ENCODE results near the gene ASCC2. TPM values are rescaled to one million over a fixed set of nuclear protein-coding genes. Genes with fewer than 3 reads are reported as not detected.
"Not testable (repeated sequence)": the region's sequence is repeated elsewhere in the genome, so short reads cannot be mapped to it uniquely, and the experiment has no call there.

ASCC2 gene
- polyA plus RNA-seq, 12 donors, result 25.9 to 61.9 (median 32.4) TPM; not detected in 1

GRCh38 chr22:29756341-29756740 is 81.7 kb downstream of the ASCC2 start:
- no peak for DNase-seq

GRCh38 chr22:29755889-29756288 is 82.2 kb downstream of the ASCC2 start:
- DNase-seq, result no peak

- DNase-seq, result not testable (repeated sequence)
These were observed 83.2 kb downstream of the ASCC2 start for GRCh38 chr22:29754658-29755395.

DNA sequence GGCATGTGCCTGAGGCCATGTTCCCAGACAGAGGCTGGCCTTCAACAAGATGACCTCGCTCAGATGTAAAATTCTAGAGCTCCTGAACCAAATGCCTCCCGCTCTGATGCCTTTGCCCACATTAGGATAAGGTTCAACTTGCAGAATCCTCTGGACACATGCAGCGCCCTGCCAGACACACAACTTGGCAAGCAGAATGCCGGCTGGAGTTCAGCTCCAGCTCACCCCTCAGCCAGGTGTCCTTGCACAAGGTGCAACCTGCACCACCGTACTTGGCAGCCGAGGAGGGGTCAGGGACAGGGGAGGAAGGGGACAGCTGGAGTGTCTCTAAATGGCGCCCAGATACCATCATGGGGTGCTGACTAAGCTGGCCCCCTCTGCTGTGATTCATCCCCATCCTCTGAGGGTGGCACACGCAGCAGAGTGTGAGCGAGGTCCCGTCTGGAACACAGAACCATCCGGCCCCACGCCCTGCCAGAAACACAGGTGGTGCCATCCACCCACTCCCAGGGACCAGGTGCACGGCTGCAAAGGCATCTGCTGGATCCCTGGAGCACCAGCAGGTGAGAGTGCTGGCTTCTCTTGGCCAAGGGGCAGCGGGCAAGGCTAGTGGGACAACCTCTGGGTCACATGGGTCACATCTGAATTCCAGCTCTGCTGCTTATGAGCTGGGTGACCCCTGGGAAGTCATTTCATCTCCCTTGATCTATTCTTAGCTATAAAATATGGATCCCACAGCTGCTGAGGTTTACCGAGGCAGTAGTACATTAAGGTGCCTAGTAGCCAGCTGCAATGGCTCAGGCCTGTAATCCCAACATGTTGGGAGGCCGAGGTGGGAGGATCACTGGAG is 84.0 kb downstream of the ASCC2 start:
- no peak for DNase-seq

- DNase-seq, result no peak
These were observed 86.4 kb downstream of the ASCC2 start for GRCh38 chr22:29751669-29752068.

DNA sequence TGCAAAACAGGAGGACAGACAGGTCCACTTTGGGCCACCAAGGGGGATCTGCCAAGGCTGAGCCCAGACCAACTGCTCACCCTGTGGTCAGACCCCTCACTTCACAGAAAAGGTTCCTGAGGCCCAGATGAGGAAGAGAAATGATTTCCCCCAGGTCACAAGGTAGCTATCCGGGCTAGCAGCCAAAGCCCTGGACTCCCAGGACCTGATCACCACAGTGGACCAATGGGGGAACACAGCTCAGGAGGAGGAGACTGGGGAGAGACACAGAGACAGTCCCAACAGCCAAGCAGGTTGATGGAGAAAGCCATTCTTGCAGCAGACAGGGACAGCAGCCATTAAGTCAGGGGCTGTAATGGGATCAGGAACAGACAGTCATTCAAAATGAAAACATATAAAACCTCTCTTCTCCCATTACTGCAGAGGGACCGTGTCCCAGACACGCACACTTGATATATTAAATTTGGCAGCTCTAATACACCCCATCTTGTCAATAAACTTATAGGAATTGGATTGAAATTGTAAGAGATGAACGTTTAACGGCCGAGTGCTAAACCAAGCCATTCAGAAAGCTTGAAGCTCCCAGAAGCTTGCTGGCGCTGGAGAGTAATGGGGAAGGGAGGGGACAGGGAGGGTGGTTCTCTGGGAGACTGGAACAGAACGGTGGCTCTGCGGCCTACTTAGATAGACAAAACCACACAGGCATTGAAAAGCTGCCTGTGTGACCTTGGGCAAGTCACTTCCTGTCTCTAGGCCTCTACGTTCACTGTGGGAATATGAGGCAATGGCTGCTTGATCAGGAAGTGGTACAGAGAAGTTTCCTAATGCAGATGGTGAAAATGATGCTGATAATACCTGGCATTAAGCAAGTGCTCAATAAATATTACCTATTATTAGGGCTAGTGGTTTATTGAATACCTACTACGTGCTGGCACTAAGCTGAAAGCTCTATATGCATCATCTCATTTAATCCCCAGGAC is 87.2 kb downstream of the ASCC2 start:
- no peak for DNase-seq

DNA sequence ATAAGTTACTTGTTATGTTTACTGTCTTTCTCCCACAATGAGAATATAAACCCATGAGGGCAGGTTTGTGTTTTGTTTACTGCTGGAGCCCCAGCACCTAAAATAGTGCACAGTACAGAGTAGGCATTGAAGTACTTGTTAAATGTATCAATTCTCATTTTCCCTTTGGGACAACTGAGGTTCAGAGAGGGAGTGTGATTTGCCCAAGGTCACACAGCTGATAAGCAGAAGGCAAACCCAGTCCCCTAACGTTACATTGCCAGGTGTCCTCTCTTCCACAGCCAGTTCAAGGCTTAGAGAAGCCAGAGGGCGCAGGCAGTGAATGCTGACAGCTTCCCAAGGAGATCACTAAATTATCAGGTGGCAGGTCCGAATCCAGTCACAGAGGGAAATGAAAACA is 88.0 kb downstream of the ASCC2 start:
- no peak for DNase-seq

GRCh38 chr22:29748248-29748893 is 89.7 kb downstream of the ASCC2 start:
- DNase-seq, result no peak

DNA sequence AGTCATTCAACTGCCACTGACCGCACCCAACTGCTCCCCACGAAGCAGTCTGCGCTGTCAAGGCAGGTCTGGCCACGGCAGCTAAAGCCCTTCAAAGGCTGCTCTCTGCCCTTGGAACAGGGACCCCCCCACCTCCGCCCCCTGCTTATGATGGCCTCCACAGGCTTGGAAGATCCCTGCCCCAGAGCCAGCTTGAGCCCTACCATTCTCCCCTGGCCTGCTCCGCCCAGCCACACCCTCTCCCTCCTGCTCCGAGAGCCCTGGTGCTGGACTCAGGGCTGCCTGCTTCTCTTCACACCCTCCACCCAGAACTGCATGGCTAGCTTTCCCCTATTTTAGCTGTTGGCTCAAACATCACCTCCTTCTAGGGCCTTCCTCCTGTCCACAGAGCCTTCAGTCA is 90.2 kb downstream of the ASCC2 start:
- no peak for DNase-seq

DNA sequence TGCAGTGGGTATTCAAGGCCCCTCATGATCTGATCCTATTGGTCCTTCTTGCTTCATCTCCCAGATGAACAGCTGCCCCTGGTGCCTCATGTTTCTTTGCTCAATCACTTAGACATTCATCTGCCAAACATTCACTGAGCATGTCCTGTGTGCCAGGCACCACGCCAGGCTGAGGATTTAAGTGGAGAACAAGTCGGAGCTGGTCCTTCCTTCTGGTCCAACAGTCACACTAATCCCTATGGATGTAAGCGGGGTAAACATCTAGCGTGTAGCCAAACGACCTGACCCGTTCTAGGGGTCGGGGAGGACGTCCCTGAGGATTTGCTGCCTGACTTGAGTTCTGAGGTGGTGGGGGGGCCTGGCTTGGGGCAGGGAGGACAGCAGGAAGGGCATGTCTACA is 93.2 kb downstream of the ASCC2 start:
- DNase-seq, result peak; percentile 54

- no peak for DNase-seq
These were observed 95.7 kb downstream of the ASCC2 start for GRCh38 chr22:29742326-29742725.

GRCh38 chr22:29741926-29742325 is 96.1 kb downstream of the ASCC2 start:
- DNase-seq, result no peak

DNA sequence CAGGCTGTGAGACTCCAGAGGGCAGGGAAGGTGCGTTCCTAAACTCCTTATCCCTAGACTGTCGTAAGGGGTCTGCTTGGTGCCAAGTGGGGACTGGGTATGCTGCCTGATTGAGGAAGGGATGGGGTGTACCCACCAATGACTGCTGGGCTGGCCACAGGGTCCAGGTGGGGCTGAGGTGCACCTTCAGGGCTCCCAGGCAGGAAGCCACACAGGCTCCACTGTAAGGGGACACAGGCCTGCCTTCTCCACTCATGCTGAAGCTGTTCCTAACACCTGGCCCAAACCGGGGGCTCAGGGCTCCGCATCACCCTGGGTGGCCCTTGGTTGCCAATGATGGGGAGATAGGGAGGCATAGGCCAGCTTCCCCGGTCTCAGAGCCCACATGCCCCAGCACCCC is 97.9 kb downstream of the ASCC2 start:
- DNase-seq, result no peak

DNA sequence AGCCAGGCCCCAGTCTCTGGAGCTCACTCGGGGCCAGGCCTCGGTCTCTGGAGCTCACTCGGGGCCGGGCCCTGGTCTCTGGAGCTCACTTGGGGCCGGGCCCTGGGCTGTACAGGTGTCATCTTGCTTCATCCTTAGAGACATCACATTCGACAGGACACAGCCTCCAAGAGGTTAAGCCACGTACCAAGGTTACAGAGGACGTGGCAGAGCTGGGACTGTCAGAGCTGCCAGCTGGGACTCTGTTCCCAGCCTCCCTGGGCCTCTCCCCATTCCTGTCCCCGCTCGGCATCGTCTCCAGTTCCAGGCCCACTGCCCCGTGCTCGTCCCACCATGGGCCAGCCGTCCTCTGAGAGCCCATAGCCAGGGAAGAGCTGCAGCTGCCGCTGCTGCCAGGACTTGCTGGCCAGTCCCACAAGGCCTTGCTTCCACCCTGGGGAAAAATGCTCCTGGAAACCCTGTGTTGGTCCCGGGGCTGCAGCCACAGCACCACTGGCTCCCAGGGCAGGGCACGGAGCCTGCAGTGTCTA is 98.7 kb downstream of the ASCC2 start:
- DNase-seq, result no peak

Other genes with a start within 250 kb of the ASCC2 start
- 10 to 100 TPM in 11 of 12 donors, not detected in 1; 19.7 to 24.0 (median 22.3) TPM for gene NF2, start 234.6 kb downstream of the ASCC2 start, polyA plus RNA-seq (ENCODE audit: insufficient read length in 12 of 12)
- gene CABP7, start 118.3 kb downstream of the ASCC2 start, polyA plus RNA-seq (ENCODE audit: insufficient read length in 12 of 12), result under 1 TPM in 9 of 12 donors, not detected in 3; 0.05 to 0.25 (median 0.09) TPM
- gene ZMAT5, start 71.3 kb downstream of the ASCC2 start, polyA plus RNA-seq (ENCODE audit: insufficient read length in 12 of 12), result 10 to 100 TPM in 10 of 12 donors, not detected in 2; 14.5 to 19.4 (median 17.0) TPM
- gene UQCR10, start 70.9 kb downstream of the ASCC2 start, polyA plus RNA-seq (ENCODE audit: insufficient read length in 12 of 12), result 100 to 1,000 TPM in 10 of 12 donors, 10 to 100 TPM in 1, not detected in 1; 94.5 to 153 (median 126) TPM
- 10 to 100 TPM in 11 of 12 donors, not detected in 1; 23.5 to 49.2 (median 32.3) TPM for gene MTMR3, start 44.9 kb upstream of the ASCC2 start, polyA plus RNA-seq (ENCODE audit: insufficient read length in 12 of 12)
- under 1 TPM in 1 of 12 donors, not detected in 11; 0.08 TPM for gene HORMAD2, start 242.2 kb upstream of the ASCC2 start, polyA plus RNA-seq (ENCODE audit: insufficient read length in 12 of 12)

All from muscle of arm (tissue), 12 donors.